Progenitor cell of endocrine pancreas (in vitro differentiated cells): ENCODE measurements around the gene SHISA6. TPM values are rescaled to one million over a fixed set of nuclear protein-coding genes. Genes with fewer than 3 reads are reported as not detected.

ENCODE experiments used
- DNase-seq: peaks from one replicate; pipeline ENCODE4 v3.0.0; 2021; ENCODE audit warnings: low spot score; ENCODE audit not compliant: unreplicated experiment
- H3K27ac Mint-ChIP-seq: 2 replicates; pipeline ENCODE4 v1.8.0; 2021; ENCODE audit warnings: mild to moderate bottlenecking, moderate library complexity, mixed read lengths
- H3K27me3 Mint-ChIP-seq: 2 replicates; pipeline ENCODE4 v1.8.0; 2021; ENCODE audit warnings: mixed read lengths
- H3K36me3 Mint-ChIP-seq: 2 replicates; pipeline ENCODE4 v1.8.0; 2022; ENCODE audit warnings: mixed read lengths; ENCODE audit not compliant: insufficient read depth
- H3K4me1 Mint-ChIP-seq: 2 replicates; pipeline ENCODE4 v1.8.0; 2021; ENCODE audit warnings: low read depth, mixed read lengths
- H3K4me3 Mint-ChIP-seq: 2 replicates; pipeline ENCODE4 v1.8.0; 2021; ENCODE audit warnings: low read depth, mild to moderate bottlenecking, moderate library complexity, mixed read lengths
- H3K9me3 Mint-ChIP-seq: 2 replicates; pipeline ENCODE4 v1.8.0; 2021; ENCODE audit warnings: low read depth, mixed read lengths
- total RNA-seq: library from RNA; stranded (reverse); gene quantifications from 2 replicates; pipeline ENCODE4 v1.2.1, GENCODE V29; 2021
- TF ChIP-seq, protein P1 (sequence below): fragments of 200-600 bp; sonication (generic); IDR thresholded peaks from one replicate; pipeline ENCODE4 v1.5.0; 2021; ENCODE audit warnings: antibody characterized with exemption, mild to moderate bottlenecking; ENCODE audit not compliant: unreplicated experiment

Gene SHISA6
- total RNA-seq, 1 donor from 2014 or later: 1.0 TPM

GRCh38 chr17:11506635-11507034 is 265.6 kb downstream of the SHISA6 start:
- Mint-ChIP-seq H3K4me3 (no peak overlapping the region), H3K27me3 (peaks cover 6% of the 10 kb centered on the region), H3K9me3 (no peaks in the 10 kb centered on the region), H3K4me1 (peaks cover under 1% of the 10 kb centered on the region), H3K27ac (no peak overlapping the region), H3K36me3 (no peaks in the 10 kb centered on the region)
- TF ChIP-seq, protein P1, sequence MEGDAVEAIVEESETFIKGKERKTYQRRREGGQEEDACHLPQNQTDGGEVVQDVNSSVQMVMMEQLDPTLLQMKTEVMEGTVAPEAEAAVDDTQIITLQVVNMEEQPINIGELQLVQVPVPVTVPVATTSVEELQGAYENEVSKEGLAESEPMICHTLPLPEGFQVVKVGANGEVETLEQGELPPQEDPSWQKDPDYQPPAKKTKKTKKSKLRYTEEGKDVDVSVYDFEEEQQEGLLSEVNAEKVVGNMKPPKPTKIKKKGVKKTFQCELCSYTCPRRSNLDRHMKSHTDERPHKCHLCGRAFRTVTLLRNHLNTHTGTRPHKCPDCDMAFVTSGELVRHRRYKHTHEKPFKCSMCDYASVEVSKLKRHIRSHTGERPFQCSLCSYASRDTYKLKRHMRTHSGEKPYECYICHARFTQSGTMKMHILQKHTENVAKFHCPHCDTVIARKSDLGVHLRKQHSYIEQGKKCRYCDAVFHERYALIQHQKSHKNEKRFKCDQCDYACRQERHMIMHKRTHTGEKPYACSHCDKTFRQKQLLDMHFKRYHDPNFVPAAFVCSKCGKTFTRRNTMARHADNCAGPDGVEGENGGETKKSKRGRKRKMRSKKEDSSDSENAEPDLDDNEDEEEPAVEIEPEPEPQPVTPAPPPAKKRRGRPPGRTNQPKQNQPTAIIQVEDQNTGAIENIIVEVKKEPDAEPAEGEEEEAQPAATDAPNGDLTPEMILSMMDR: no peak
- peak; percentile 56 for DNase-seq

DNA sequence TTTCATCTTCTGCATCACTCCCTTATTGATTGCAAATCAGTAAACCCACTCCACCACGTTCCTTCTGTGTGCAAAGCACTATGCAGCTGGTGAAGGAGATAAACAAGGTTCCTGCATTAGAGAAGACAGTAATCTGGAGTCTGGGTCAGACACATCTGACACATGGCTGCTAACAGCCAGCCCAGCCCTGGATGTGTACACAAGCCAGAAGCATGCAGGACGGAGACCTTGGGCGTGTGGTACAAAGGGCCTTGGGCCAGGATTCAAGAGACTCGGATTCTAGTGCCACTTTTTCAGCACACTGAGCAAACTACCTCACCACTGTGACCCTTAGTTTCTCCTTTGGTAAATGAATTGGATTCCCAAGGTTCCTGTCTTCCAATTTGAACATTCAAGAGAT is 270.7 kb downstream of the SHISA6 start:
- H3K4me3 Mint-ChIP-seq: no peak overlapping the region
- no peaks in the 10 kb centered on the region for H3K36me3 Mint-ChIP-seq
- H3K9me3 Mint-ChIP-seq: no peaks in the 10 kb centered on the region
- TF ChIP-seq, protein P1: no peak
- no peak for DNase-seq
- no peak overlapping the region for H3K27ac Mint-ChIP-seq
- peaks cover 8% of the 10 kb centered on the region for H3K27me3 Mint-ChIP-seq
- H3K4me1 Mint-ChIP-seq: peaks cover 4% of the 10 kb centered on the region

GRCh38 chr17:11514565-11514964 is 273.6 kb downstream of the SHISA6 start:
- TF ChIP-seq, protein P1: no peak
- Mint-ChIP-seq H3K9me3 (no peaks in the 10 kb centered on the region), H3K36me3 (no peaks in the 10 kb centered on the region), H3K27ac (no peak overlapping the region), H3K27me3 (peaks cover 7% of the 10 kb centered on the region), H3K4me1 (peaks cover 4% of the 10 kb centered on the region), H3K4me3 (no peak overlapping the region)
- no peak for DNase-seq

DNA sequence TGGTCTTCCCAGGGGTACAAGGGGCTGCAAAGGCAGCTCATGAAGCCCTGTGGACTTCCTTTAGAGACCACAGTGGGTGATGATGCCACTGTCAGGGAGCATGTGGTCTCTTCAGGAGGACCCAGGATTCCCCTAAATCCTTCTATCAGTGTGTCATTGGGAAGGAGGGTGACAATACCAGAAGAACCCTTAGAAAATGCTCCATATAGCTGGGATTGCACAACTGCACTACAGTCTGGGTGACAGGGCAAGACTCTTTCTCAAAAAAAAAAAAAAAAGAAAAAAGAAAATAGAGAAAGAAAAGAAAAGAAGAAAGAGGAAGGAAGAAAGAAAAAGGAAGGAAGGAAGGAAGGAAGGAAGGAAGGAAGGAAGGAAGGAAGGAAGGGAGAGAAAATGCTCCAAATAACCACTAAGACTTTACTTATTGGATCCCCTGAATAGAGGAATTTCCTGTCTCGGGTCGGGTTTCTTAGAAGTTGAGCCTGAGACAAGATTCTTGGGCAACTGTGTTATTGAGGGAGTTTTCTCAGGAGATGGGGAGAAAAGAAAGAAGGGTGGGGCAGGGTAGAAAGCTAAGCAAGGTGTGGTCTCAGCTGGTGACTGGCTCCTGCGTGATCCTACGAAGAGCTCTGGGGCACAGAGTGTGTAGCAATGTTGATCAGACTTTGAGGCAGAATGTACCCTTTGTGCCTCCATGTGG is 274.1 kb downstream of the SHISA6 start:
- peaks cover 5% of the 10 kb centered on the region for H3K27me3 Mint-ChIP-seq

GRCh38 chr17:11515901-11516300 is 274.9 kb downstream of the SHISA6 start:
- H3K27me3 Mint-ChIP-seq: peaks cover 5% of the 10 kb centered on the region
- TF ChIP-seq, protein P1: no peak
- no peak for DNase-seq
- peaks cover 4% of the 10 kb centered on the region for H3K4me1 Mint-ChIP-seq
- H3K36me3 Mint-ChIP-seq: no peaks in the 10 kb centered on the region
- H3K9me3 Mint-ChIP-seq: no peaks in the 10 kb centered on the region
- no peak overlapping the region for H3K27ac Mint-ChIP-seq
- H3K4me3 Mint-ChIP-seq: no peak overlapping the region

More for the DNA sequence above, 274.1 kb downstream of the SHISA6 start:
- H3K27ac Mint-ChIP-seq: no peak overlapping the region
- peaks cover 4% of the 10 kb centered on the region for H3K4me1 Mint-ChIP-seq
- TF ChIP-seq, protein P1: no peak
- no peak for DNase-seq
- H3K36me3 Mint-ChIP-seq: no peaks in the 10 kb centered on the region
- H3K4me3 Mint-ChIP-seq: no peak overlapping the region
- H3K9me3 Mint-ChIP-seq: no peaks in the 10 kb centered on the region
